ENCODE data around the gene IFITM1.
"Not testable (repeated sequence)": the region's sequence is repeated elsewhere in the genome, so short reads cannot be mapped to it uniquely, and the experiment has no call there.

The IFITM1 gene

GRCh38 chr11:328012-328411, 14.2 kb downstream of the IFITM1 start:
- DNase-seq = no peak

- DNase-seq = not testable (repeated sequence)
Observed at GRCh38 chr11:328516-329100, 14.8 kb downstream of the IFITM1 start.

- no peak for DNase-seq
Observed at GRCh38 chr11:329886-330253, 16.0 kb downstream of the IFITM1 start.

- no peak for DNase-seq
Observed at GRCh38 chr11:330307-330693, 16.5 kb downstream of the IFITM1 start.

GRCh38 chr11:330694-331357, 17.0 kb downstream of the IFITM1 start:
- no peak for DNase-seq

GRCh38 chr11:331358-332060, 17.7 kb downstream of the IFITM1 start:
- no peak for DNase-seq

- DNase-seq = no peak
Observed at GRCh38 chr11:332651-333480, 19.0 kb downstream of the IFITM1 start.

- DNase-seq = not testable (repeated sequence)
Observed at GRCh38 chr11:333616-334263, 19.9 kb downstream of the IFITM1 start.

GRCh38 chr11:334264-334994, 20.6 kb downstream of the IFITM1 start:
- no peak for DNase-seq

GRCh38 chr11:335779-336658, 22.2 kb downstream of the IFITM1 start:
- DNase-seq = no peak

- DNase-seq = no peak
Observed at GRCh38 chr11:336659-337198, 22.9 kb downstream of the IFITM1 start.

GRCh38 chr11:337711-338110, 23.9 kb downstream of the IFITM1 start:
- no peak for DNase-seq

- no peak for DNase-seq
Observed at GRCh38 chr11:339963-340362, 26.1 kb downstream of the IFITM1 start.

GRCh38 chr11:340539-341512, 27.0 kb downstream of the IFITM1 start:
- no peak for DNase-seq

GRCh38 chr11:342328-342727, 28.5 kb downstream of the IFITM1 start:
- DNase-seq = no peak

- no peak for DNase-seq
Observed at GRCh38 chr11:344836-345578, 31.2 kb downstream of the IFITM1 start.

- no peak for DNase-seq
Observed at GRCh38 chr11:346529-346928, 32.7 kb downstream of the IFITM1 start.

GRCh38 chr11:349270-349954, 35.6 kb downstream of the IFITM1 start:
- not testable (repeated sequence) for DNase-seq

All from effector CD8-positive, alpha-beta T cell (primary cell).